HepG2 (cell line): Measurements from ENCODE around the gene GAS2. TPM values are rescaled to one million over a fixed set of nuclear protein-coding genes. Genes with fewer than 3 reads are reported as not detected.

Experiments
- ATAC-seq: fragments of 200-7000 bp; cut with Tn5 transposase; 3 replicates; pipeline ENCODE4 v1.9.1; 2020; ENCODE audit warnings: mild to moderate bottlenecking, moderate library complexity
- BruUV-seq: library from RNA; stranded (reverse); fragments of 400-500 nt; replicated peaks from 2 replicates; lab custom pipeline; 2021; lab: Mats Ljungman, UMichigan
- CTCF ChIA-PET: fragments of 300-600 bp; formaldehyde crosslinking; extraction: SDS; loops from one replicate; lab custom pipeline; 2021; ENCODE audit warnings: low total read pairs, inconsistent platforms, low intra/inter-chr PET ratio; lab: Yijun Ruan, JAX
- POLR2A ChIA-PET: fragments of 350-600 bp; sonication (Branson Sonifier 250); formaldehyde crosslinking; loops from one replicate; lab custom pipeline; 2020; ENCODE audit warnings: antibody characterized with exemption, inconsistent platforms; lab: Yijun Ruan, JAX
- DNase-seq: peaks from one replicate; pipeline ENCODE4 v3.0.0-alpha.2; 2015; ENCODE audit warnings: low spot score
- FAIRE-seq: peaks from 3 replicates; lab custom pipeline; 2011; peaks lifted over from hg19 to GRCh38; lab: Jason Lieb, UNC
- H2AFZ ChIP-seq: one replicate; pipeline ENCODE4 v1.6.1; 2011; ENCODE audit warnings: low read length, inconsistent platforms
- H3K27ac ChIP-seq: fragments of 300-600 bp; 3 replicates; pipeline ENCODE4 v1.8.0; 2011; ENCODE audit warnings: mixed run types, mild to moderate bottlenecking, mixed read lengths, low read length, inconsistent platforms; ENCODE audit not compliant: insufficient read depth; ENCODE audit errors: extremely low read length
- H3K27me3 ChIP-seq, 2 experiments: fragments of 200-600 bp in 1 of 2; 2 replicates in 1 of 2; 3 replicates in 1 of 2; pipeline versions ENCODE4 v1.6.0 to v1.8.0; 2011; ENCODE audit warnings: low read length in 2 of 2, mild to moderate bottlenecking in 2 of 2, moderate library complexity in 2 of 2, inconsistent platforms in 1 of 2; ENCODE audit not compliant: insufficient read depth in 2 of 2, control insufficient read depth in 1 of 2
- H3K36me3 ChIP-seq, 2 experiments: fragments of 200-600 bp in 1 of 2; replicated peaks in 1 of 2; 2 replicates in 1 of 2; 3 replicates in 1 of 2; pipeline versions ENCODE4 v1.5.1 to v1.8.0; 2011; ENCODE audit warnings: low read length in 2 of 2, inconsistent platforms in 1 of 2; ENCODE audit not compliant: insufficient read depth in 2 of 2, control insufficient read depth in 1 of 2
- H3K4me1 ChIP-seq: 2 replicates; pipeline ENCODE4 v1.5.1; 2012; ENCODE audit warnings: low read length, inconsistent platforms; ENCODE audit not compliant: insufficient read depth
- H3K4me2 ChIP-seq: 2 replicates; pipeline ENCODE4 v1.6.0; 2011; ENCODE audit warnings: low read depth, low read length, inconsistent platforms
- H3K4me3 ChIP-seq, 3 experiments: fragments of 200-600 bp in 1 of 3; sonication (generic), shearing (Covaris generic) in 1 of 3; replicated peaks in 1 of 3; 2 replicates each; pipeline ENCODE4 v1.5.1; 2011 to 2016; ENCODE audit warnings: low read length in 3 of 3, inconsistent platforms in 2 of 3, low read depth in 2 of 3, mild to moderate bottlenecking in 2 of 3, control low read depth in 1 of 3, mixed read lengths in 1 of 3; ENCODE audit not compliant: insufficient read depth in 1 of 3
- H3K79me2 ChIP-seq: one replicate; pipeline ENCODE4 v1.6.1; 2011; ENCODE audit warnings: low read length, inconsistent platforms; ENCODE audit not compliant: insufficient read depth
- H3K9ac ChIP-seq: 2 replicates; pipeline ENCODE4 v1.6.0; 2011; ENCODE audit warnings: mild to moderate bottlenecking, low read depth, low read length, inconsistent platforms; ENCODE audit not compliant: insufficient read depth
- H3K9me3 ChIP-seq: 2 replicates; pipeline ENCODE4 v1.5.1; 2012; ENCODE audit warnings: mild to moderate bottlenecking, low read length
- H4K20me1 ChIP-seq: 2 replicates; pipeline ENCODE4 v1.6.0; 2011; ENCODE audit warnings: inconsistent platforms, mild to moderate bottlenecking, low read length, moderate library complexity; ENCODE audit not compliant: insufficient read depth
- AGO2 ChIP-seq: fragments of 200-400 bp; formaldehyde crosslinking; optimal IDR thresholded peaks from 2 replicates; pipeline ENCODE3; 2017; ENCODE audit warnings: mild to moderate bottlenecking, low read depth, low read length, moderate library complexity
- CTCF ChIP-seq: sonication (generic); formaldehyde crosslinking; IDR thresholded peaks from 2 replicates; pipeline ENCODE4 v1.5.0; 2020; ENCODE audit warnings: mild to moderate bottlenecking, missing genetic modification reagents, moderate library complexity
- MAFK ChIP-seq, 2 experiments: IDR thresholded peaks in 1 of 2; conservative IDR thresholded peaks in 1 of 2; 2 replicates each; pipeline ENCODE4 v1.6.1; 2011; ENCODE audit warnings: improper control_type of control experiment in 2 of 2, low read length in 2 of 2
- MYC ChIP-seq: sonication (generic); formaldehyde crosslinking; IDR thresholded peaks from 2 replicates; pipeline ENCODE4 v1.9.0; 2021; ENCODE audit warnings: missing genetic modification reagents, borderline replicate concordance
- SIN3A ChIP-seq: IDR thresholded peaks from 2 replicates; pipeline ENCODE4 v1.6.1; 2011; ENCODE audit warnings: low read depth, mild to moderate bottlenecking, control low read depth, low read length, borderline replicate concordance
- TEF ChIP-seq: sonication (generic); formaldehyde crosslinking; IDR thresholded peaks from 2 replicates; pipeline ENCODE4 v1.5.0; 2020; ENCODE audit warnings: missing genetic modification reagents
- ZC3H4 ChIP-seq: sonication (generic); formaldehyde crosslinking; IDR thresholded peaks from 2 replicates; pipeline ENCODE4 v1.4.0; 2020; ENCODE audit warnings: missing genetic modification reagents, borderline replicate concordance
- ZKSCAN8 ChIP-seq: IDR thresholded peaks from 2 replicates; pipeline ENCODE4 v1.6.1; 2016; ENCODE audit warnings: borderline replicate concordance, missing genetic modification reagents, missing compliant biosample characterization
- ZNF607 ChIP-seq: sonication (generic); formaldehyde crosslinking; IDR thresholded peaks from 2 replicates; pipeline ENCODE4 v1.5.1; 2020; ENCODE audit warnings: missing genetic modification reagents, mild to moderate bottlenecking, borderline replicate concordance
- ZSCAN5A ChIP-seq: sonication (generic); formaldehyde crosslinking; IDR thresholded peaks from 2 replicates; pipeline ENCODE4 v1.8.0; 2022; ENCODE audit warnings: mild to moderate bottlenecking, missing genetic modification reagents, borderline replicate concordance
- WGBS: methylation state at CpG from one replicate; pipeline ENCODE4 v1.1.6; 2017; ENCODE audit warnings: low lambda C conversion rate; 5-methylcytosine and 5-hydroxymethylcytosine counted together
- in situ Hi-C: cut with HindIII; loops from 2 replicates; pipeline ENCODE4 v1.10.0; 2017; ENCODE audit warnings: low pct_unique_long_range_greater_than_20kb; ENCODE audit not compliant: extremely low pct_ligation_motif_present
- intact Hi-C: fragments of 100-400 bp; cut with micrococcal nuclease; formaldehyde crosslinking; loops from one replicate; pipeline ENCODE4 v1.10.0; 2022; ENCODE audit not compliant: unreplicated experiment
- polyA plus RNA-seq, 8 experiments: library from polyadenylated mRNA; depleted of rRNA in 3 of 8; stranded (reverse) in 7 of 8; unstranded in 1 of 8; fragments of >200 nt; fragmentation: Illumina TruSeq in 4 of 8; extraction: Trizol in 4 of 8; gene quantifications; 2 replicates each; pipeline versions ENCODE4 v1.2.1 to v1.2.3, GENCODE V29; 2011 to 2016; ENCODE audit warnings: low read depth in 4 of 8, missing spikeins in 1 of 8, mixed read lengths in 1 of 8; ENCODE audit not compliant: insufficient read depth in 1 of 8
- total RNA-seq, 5 experiments: library from RNA; depleted of rRNA; stranded (reverse); fragments of >200 nt; fragmentation: Illumina TruSeq; extraction: Trizol; gene quantifications; 2 replicates each; pipeline ENCODE4 v1.2.3, GENCODE V29; 2016; ENCODE audit warnings: low read depth in 1 of 5
- TF ChIP-seq, protein P1 (sequence below): IDR thresholded peaks from 2 replicates; pipeline ENCODE4 v1.6.1; 2016; ENCODE audit warnings: low read depth
- TF ChIP-seq, protein P2 (sequence below): sonication (generic); formaldehyde crosslinking; conservative IDR thresholded peaks from 2 replicates; pipeline ENCODE4 v1.4.0; 2020; ENCODE audit warnings: mild to moderate bottlenecking, missing genetic modification reagents, moderate library complexity

Gene GAS2
- total and polyA plus RNA-seq, 2 of the 13 experiments (the other 11 are each of a cell fraction or from before 2014, with no cell fraction given): 26.0 to 85.1 TPM

DNA sequence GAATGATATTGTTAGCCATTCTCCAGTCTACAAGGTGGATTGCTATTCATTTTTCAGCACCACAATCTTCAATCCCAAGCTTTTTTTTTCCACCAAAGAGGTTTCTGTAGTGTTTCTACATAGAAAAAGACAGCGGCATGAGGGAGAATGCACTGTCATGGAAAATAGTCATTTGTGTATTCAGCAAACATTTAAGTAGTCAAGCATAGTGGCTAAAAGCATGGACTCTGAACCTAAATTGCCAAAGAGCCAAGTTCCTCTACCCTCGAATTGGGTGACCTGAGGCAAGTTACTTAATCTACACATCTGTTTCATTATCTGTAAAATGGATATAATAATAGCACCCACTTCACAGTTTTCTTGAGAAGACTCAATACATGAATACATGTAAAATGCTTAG lies 14.2 kb downstream of the GAS2 start:
- intact Hi-C loops: loop anchor here (2.0 kb wide), 1 partner anchor 48 kb away; no protein-coding TSS in a partner anchor
- POLR2A ChIA-PET: interaction anchor here (0.9 to 1.7 kb wide), 5 partner anchors 13 to 55 kb away, joined by 4 to 7 read pairs (median 5); partner anchors contain the start of genes FANCF and GAS2
- peaks cover 60% of the 10 kb centered on the region for H3K4me1 ChIP-seq
- in situ Hi-C loops: no loop called here
- H3K79me2 ChIP-seq: peaks cover 52% of the 10 kb centered on the region
- no peak overlapping the region for H2AFZ ChIP-seq
- CTCF ChIA-PET: no interaction called here
- no peaks in the 10 kb centered on the region; a peak in 1 of 5 replicates for H3K36me3 ChIP-seq
- H3K9me3 ChIP-seq: no peaks in the 10 kb centered on the region
- peak overlapping the region; percentile 96 for H3K27ac ChIP-seq
- FAIRE-seq (peak; percentile 66), ATAC-seq (peak; percentile 99), DNase-seq (peak; percentile 93)
- H3K4me3 ChIP-seq: peak overlapping the region in 2 of 3 experiments; percentile 33 to 34; a peak in 2 of 6 replicates
- no peaks in the 10 kb centered on the region for H4K20me1 ChIP-seq
- no TSS peak for BruUV-seq
- WGBS: 0% methylated on average over 2 of the region's 2 CpGs
- no peaks in the 10 kb centered on the region for H3K27me3 ChIP-seq
- H3K4me2 ChIP-seq: peak overlapping the region; percentile 70
- H3K9ac ChIP-seq: peak overlapping the region; percentile 67
- TF ChIP-seq, protein P1, sequence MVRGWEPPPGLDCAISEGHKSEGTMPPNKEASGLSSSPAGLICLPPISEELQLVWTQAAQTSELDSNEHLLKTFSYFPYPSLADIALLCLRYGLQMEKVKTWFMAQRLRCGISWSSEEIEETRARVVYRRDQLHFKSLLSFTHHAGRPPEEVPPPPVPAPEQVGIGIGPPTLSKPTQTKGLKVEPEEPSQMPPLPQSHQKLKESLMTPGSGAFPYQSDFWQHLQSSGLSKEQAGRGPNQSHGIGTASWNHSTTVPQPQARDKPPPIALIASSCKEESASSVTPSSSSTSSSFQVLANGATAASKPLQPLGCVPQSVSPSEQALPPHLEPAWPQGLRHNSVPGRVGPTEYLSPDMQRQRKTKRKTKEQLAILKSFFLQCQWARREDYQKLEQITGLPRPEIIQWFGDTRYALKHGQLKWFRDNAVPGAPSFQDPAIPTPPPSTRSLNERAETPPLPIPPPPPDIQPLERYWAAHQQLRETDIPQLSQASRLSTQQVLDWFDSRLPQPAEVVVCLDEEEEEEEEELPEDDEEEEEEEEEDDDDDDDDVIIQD (CRISPR knock-in tag): peak; percentile 81; the same call in 1 of the 2 replicates
- TF ChIP-seq MAFK (conservative IDR thresholded peaks at IDR 0.05 in 1 of 2, IDR thresholded peaks at IDR 0.05 in 1 of 2; ENCODE audit: low read length in 2 of 2) (peak; percentile 73 to 87), ZC3H4 (CRISPR knock-in tag) (no peak), TEF (CRISPR knock-in tag) (no peak), ZNF607 (CRISPR knock-in tag) (no peak), ZSCAN5A (CRISPR knock-in tag) (no peak), AGO2 (no peak), CTCF (no peak), ZKSCAN8 (CRISPR knock-in tag) (peak; percentile 91), SIN3A (no peak), MYC (no peak)
- TF ChIP-seq, protein P2, sequence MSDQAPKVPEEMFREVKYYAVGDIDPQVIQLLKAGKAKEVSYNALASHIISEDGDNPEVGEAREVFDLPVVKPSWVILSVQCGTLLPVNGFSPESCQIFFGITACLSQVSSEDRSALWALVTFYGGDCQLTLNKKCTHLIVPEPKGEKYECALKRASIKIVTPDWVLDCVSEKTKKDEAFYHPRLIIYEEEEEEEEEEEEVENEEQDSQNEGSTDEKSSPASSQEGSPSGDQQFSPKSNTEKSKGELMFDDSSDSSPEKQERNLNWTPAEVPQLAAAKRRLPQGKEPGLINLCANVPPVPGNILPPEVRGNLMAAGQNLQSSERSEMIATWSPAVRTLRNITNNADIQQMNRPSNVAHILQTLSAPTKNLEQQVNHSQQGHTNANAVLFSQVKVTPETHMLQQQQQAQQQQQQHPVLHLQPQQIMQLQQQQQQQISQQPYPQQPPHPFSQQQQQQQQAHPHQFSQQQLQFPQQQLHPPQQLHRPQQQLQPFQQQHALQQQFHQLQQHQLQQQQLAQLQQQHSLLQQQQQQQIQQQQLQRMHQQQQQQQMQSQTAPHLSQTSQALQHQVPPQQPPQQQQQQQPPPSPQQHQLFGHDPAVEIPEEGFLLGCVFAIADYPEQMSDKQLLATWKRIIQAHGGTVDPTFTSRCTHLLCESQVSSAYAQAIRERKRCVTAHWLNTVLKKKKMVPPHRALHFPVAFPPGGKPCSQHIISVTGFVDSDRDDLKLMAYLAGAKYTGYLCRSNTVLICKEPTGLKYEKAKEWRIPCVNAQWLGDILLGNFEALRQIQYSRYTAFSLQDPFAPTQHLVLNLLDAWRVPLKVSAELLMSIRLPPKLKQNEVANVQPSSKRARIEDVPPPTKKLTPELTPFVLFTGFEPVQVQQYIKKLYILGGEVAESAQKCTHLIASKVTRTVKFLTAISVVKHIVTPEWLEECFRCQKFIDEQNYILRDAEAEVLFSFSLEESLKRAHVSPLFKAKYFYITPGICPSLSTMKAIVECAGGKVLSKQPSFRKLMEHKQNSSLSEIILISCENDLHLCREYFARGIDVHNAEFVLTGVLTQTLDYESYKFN: peak; percentile 88
